AG10803 (cell line): ENCODE measurements around the gene ALOXE3.

ENCODE experiments used
- DNase-seq: peaks from one replicate; pipeline ENCODE4 v3.0.0; 2010; ENCODE audit warnings: low read depth
- H3K4me3 ChIP-seq: 2 replicates; pipeline ENCODE4 v1.5.1; 2011; ENCODE audit warnings: mild to moderate bottlenecking, low read length, control low read depth
- CTCF ChIP-seq: conservative IDR thresholded peaks from 2 replicates; pipeline ENCODE4 v1.5.1; 2011; ENCODE audit warnings: mild to moderate bottlenecking, low read length, control low read depth, inconsistent platforms

Gene ALOXE3

GRCh38 chr17:8153525-8153956 lies 35.2 kb upstream of the ALOXE3 start:
- no peak for TF ChIP-seq CTCF
- DNase-seq: peak; percentile 97
- no peak overlapping the region; the same call in 1 of the 2 replicates for H3K4me3 ChIP-seq

- no peak overlapping the region for H3K4me3 ChIP-seq
- no peak for DNase-seq
- no peak for TF ChIP-seq CTCF
These were observed 34.7 kb upstream of the ALOXE3 start for GRCh38 chr17:8153031-8153451.

DNA sequence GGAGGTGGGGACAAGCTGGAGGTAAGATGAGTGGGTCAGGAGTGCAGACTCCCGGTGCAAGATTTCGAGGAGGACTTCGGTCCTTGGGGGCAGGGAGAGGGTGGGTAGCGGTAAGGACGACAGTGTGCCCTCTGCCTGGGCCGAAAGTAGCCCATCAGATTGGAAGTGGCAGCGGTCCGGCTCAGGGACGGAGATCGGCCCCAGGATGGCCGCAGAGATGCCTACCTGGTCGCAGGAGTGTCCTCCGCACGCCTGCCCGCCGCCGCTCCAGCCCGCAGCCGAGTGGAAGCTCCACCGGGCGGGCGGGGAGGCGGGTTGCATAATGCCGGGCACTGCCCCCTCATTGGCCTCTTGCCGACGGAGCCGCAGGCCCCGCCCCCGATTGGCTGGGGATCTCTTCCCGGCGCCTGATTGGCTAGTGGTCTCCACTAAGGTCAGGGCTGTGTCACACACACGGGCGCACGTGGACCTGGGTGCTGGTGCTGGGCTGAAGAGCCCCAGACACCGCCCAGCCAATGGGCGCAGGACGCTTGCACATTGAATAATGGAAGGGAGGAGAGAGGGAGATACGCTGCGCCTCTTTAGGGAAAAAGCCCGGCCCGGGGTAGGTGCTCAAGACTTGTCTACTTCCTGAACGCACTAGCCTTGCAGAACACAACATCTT lies 33.9 kb upstream of the ALOXE3 start, which contains the start of gene PER1:
PER1 (minus strand) TSS at position 293 of the 664 bp plus-strand sequence. CDS start 1,698 bp downstream, outside the sequence.
- TF ChIP-seq CTCF: no peak
- peak within 1 kb of the TSS; percentile 98 for H3K4me3 ChIP-seq
- peak; percentile 95 for DNase-seq

GRCh38 chr17:8151641-8152111 lies 33.4 kb upstream of the ALOXE3 start:
- no peak for TF ChIP-seq CTCF
- peak overlapping the region; percentile 98 for H3K4me3 ChIP-seq
- DNase-seq: peak; percentile 79

GRCh38 chr17:8151120-8151640 lies 32.9 kb upstream of the ALOXE3 start:
- peak overlapping the region; percentile 98 for H3K4me3 ChIP-seq
- TF ChIP-seq CTCF: no peak
- peak; percentile 90 for DNase-seq

- H3K4me3 ChIP-seq: peak overlapping the region; percentile 98
- no peak for TF ChIP-seq CTCF
- no peak for DNase-seq
These were observed 32.1 kb upstream of the ALOXE3 start for GRCh38 chr17:8150194-8151119.
